GM12892 (cell line): ENCODE results near the gene TRIM37.

Source experiments
- POLR2AphosphoS5 ChIP-seq: IDR thresholded peaks from 2 replicates; pipeline ENCODE4 v1.6.1; 2011; ENCODE audit warnings: low read depth, low read length, control low read depth
- TAF1 ChIP-seq: IDR thresholded peaks from 2 replicates; pipeline ENCODE4 v1.6.1; 2011; ENCODE audit warnings: low read depth, mild to moderate bottlenecking, control low read depth, low read length, borderline replicate concordance

- TF ChIP-seq TAF1 = no peak
- no peak for TF ChIP-seq POLR2AphosphoS5
Measured at GRCh38 chr17:59047616-59048015, 59.1 kb downstream of the TRIM37 start.
